ENCODE measurements around the gene ANKRD37.

ANKRD37 gene

GRCh38 chr4:185364886-185365285 is 31.8 kb upstream of the ANKRD37 start:
- no peak overlapping the region for H2AFZ ChIP-seq (ENCODE audit: low read depth, low read length, severe bottlenecking)
- no peak for TF ChIP-seq EZH2phosphoT487 (conservative IDR thresholded peaks at IDR 0.05; ENCODE audit: low read length)
- TF ChIP-seq CTCF (IDR thresholded peaks at IDR 0.05; ENCODE audit: insufficient read depth, low read length, poor library complexity, severe bottlenecking) = no peak
- no peaks in the 10 kb centered on the region for H3K27me3 ChIP-seq (ENCODE audit: low read length)
- no peaks in the 10 kb centered on the region for H4K20me1 ChIP-seq (ENCODE audit: low read depth, low read length)
- 0 out of 2 replicates have a peak, but pooled peaks cover 6% of the 10 kb centered on the region for H3F3A ChIP-seq (ENCODE audit: insufficient read depth)
- peaks cover 4% of the 10 kb centered on the region; the same call in 1 of the 2 replicates for H3K36me3 ChIP-seq (ENCODE audit: low read length)
- no peaks in the 10 kb centered on the region for H3K9me2 ChIP-seq (replicated peaks; ENCODE audit: insufficient read depth, low read length)
- no peak overlapping the region for H3K9ac ChIP-seq (ENCODE audit: low read length)
- no peak overlapping the region for H3K4me3 ChIP-seq (ENCODE audit: insufficient read depth, low read length, poor library complexity, severe bottlenecking)
- H3K9me3 ChIP-seq (ENCODE audit: insufficient read depth, low read length) = no peaks in the 10 kb centered on the region
- no peak overlapping the region for H3K4me2 ChIP-seq (ENCODE audit: low read depth, low read length, poor library complexity, severe bottlenecking)
- no peaks in the 10 kb centered on the region for H3K79me2 ChIP-seq (ENCODE audit: insufficient read depth, low read length)
- H3K27ac ChIP-seq (ENCODE audit: low read depth, low read length) = no peak overlapping the region

- Histone ChIP-seq H4K20me1 (ENCODE audit: low read depth, low read length) (no peaks in the 10 kb centered on the region), H3K9me3 (ENCODE audit: insufficient read depth, low read length) (no peaks in the 10 kb centered on the region), H3K9ac (ENCODE audit: low read length) (no peak overlapping the region), H3K36me3 (ENCODE audit: low read length) (no peaks in the 10 kb centered on the region), H3K9me2 (replicated peaks; ENCODE audit: insufficient read depth, low read length) (no peaks in the 10 kb centered on the region), H3K27ac (ENCODE audit: low read depth, low read length) (no peak overlapping the region), H3K4me2 (ENCODE audit: low read depth, low read length, poor library complexity, severe bottlenecking) (no peak overlapping the region), H3K79me2 (ENCODE audit: insufficient read depth, low read length) (no peaks in the 10 kb centered on the region), H3K4me3 (ENCODE audit: insufficient read depth, low read length, poor library complexity, severe bottlenecking) (no peak overlapping the region), H3K27me3 (ENCODE audit: low read length) (no peaks in the 10 kb centered on the region), H2AFZ (ENCODE audit: low read depth, low read length, severe bottlenecking) (no peak overlapping the region), H3F3A (ENCODE audit: insufficient read depth) (0 out of 2 replicates have a peak, but pooled peaks cover 3% of the 10 kb centered on the region)
- TF ChIP-seq CTCF (IDR thresholded peaks at IDR 0.05; ENCODE audit: insufficient read depth, low read length, poor library complexity, severe bottlenecking) = no peak
- no peak for TF ChIP-seq EZH2phosphoT487 (conservative IDR thresholded peaks at IDR 0.05; ENCODE audit: low read length)
Measured at GRCh38 chr4:185369731-185370130, 26.9 kb upstream of the ANKRD37 start.

- H3K9me3 ChIP-seq (ENCODE audit: insufficient read depth, low read length) = no peaks in the 10 kb centered on the region
- H3K27me3 ChIP-seq (ENCODE audit: low read length) = no peaks in the 10 kb centered on the region
- TF ChIP-seq EZH2phosphoT487 (conservative IDR thresholded peaks at IDR 0.05; ENCODE audit: low read length) (no peak), CTCF (IDR thresholded peaks at IDR 0.05; ENCODE audit: insufficient read depth, low read length, poor library complexity, severe bottlenecking) (no peak)
Measured at GRCh38 chr4:185370268-185370949, 26.2 kb upstream of the ANKRD37 start.

More at GRCh38 chr4:185370268-185370949, 26.2 kb upstream of the ANKRD37 start:
- no peaks in the 10 kb centered on the region for H4K20me1 ChIP-seq (ENCODE audit: low read depth, low read length)
- no peak overlapping the region for H3K4me3 ChIP-seq (ENCODE audit: insufficient read depth, low read length, poor library complexity, severe bottlenecking)
- H3K36me3 ChIP-seq (ENCODE audit: low read length) = no peaks in the 10 kb centered on the region
- H3K79me2 ChIP-seq (ENCODE audit: insufficient read depth, low read length) = no peaks in the 10 kb centered on the region
- no peaks in the 10 kb centered on the region for H3K9me2 ChIP-seq (replicated peaks; ENCODE audit: insufficient read depth, low read length)
- H3K9ac ChIP-seq (ENCODE audit: low read length) = no peak overlapping the region
- no peak overlapping the region for H3K4me2 ChIP-seq (ENCODE audit: low read depth, low read length, poor library complexity, severe bottlenecking)
- H3K27ac ChIP-seq (ENCODE audit: low read depth, low read length) = no peak overlapping the region
- H2AFZ ChIP-seq (ENCODE audit: low read depth, low read length, severe bottlenecking) = no peak overlapping the region
- H3F3A ChIP-seq (ENCODE audit: insufficient read depth) = 0 out of 2 replicates have a peak, but pooled peaks cover 3% of the 10 kb centered on the region
